Measurements from ENCODE around the gene RSRC2. TPM values are rescaled to one million over a fixed set of nuclear protein-coding genes. Genes with fewer than 3 reads are reported as not detected.
"Not testable (repeated sequence)": the region's sequence is repeated elsewhere in the genome, so short reads cannot be mapped to it uniquely, and the experiment has no call there.

The RSRC2 gene
- total RNA-seq, 1 donor from 2014 or later = 107 TPM

DNA sequence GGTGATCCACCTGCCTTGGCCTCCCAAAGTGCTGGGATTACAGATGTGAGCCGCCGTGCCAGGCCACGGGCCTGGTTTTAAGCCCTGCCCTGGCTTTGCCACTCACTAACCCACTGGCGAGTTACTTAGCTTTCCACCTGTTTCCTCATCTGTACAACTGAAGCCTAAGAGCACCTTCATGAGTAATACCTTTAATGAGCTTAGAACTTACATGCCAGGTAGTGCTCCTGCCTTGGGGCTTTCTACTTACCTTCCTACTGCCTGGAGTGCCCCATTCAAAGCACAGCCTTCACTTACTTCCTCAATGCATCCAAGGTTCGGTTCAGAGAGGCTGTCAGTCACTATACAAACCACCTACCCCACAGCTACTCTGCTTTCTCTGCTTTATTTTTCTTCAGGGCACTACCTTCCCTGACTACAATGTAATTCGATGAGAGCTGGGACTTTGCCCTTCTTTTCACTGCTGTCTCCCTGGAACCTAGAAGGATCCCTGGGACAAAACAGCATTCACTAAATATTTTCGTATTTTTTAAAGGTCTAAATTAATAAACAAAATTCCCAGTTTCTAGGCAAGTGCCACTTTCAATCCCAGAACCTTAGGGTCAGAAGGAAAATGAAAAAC, 39.8 kb downstream of the RSRC2 start:
- Mint-ChIP-seq H3K27me3 (ENCODE audit: low read depth) (no peaks in the 10 kb centered on the region), H3K4me3 (no peak overlapping the region), H3K9me3 (no peaks in the 10 kb centered on the region), H3K4me1 (no peaks in the 10 kb centered on the region), H3K36me3 (ENCODE audit: low read depth) (peaks cover 28% of the 10 kb centered on the region), H3K27ac (ENCODE audit: unreplicated experiment) (no peak overlapping the region)
- DNase-seq (ENCODE audit: low read depth, low spot score) = no peak
- TF ChIP-seq, protein P1, sequence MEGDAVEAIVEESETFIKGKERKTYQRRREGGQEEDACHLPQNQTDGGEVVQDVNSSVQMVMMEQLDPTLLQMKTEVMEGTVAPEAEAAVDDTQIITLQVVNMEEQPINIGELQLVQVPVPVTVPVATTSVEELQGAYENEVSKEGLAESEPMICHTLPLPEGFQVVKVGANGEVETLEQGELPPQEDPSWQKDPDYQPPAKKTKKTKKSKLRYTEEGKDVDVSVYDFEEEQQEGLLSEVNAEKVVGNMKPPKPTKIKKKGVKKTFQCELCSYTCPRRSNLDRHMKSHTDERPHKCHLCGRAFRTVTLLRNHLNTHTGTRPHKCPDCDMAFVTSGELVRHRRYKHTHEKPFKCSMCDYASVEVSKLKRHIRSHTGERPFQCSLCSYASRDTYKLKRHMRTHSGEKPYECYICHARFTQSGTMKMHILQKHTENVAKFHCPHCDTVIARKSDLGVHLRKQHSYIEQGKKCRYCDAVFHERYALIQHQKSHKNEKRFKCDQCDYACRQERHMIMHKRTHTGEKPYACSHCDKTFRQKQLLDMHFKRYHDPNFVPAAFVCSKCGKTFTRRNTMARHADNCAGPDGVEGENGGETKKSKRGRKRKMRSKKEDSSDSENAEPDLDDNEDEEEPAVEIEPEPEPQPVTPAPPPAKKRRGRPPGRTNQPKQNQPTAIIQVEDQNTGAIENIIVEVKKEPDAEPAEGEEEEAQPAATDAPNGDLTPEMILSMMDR (conservative IDR thresholded peaks at IDR 0.05) = no peak

DNA sequence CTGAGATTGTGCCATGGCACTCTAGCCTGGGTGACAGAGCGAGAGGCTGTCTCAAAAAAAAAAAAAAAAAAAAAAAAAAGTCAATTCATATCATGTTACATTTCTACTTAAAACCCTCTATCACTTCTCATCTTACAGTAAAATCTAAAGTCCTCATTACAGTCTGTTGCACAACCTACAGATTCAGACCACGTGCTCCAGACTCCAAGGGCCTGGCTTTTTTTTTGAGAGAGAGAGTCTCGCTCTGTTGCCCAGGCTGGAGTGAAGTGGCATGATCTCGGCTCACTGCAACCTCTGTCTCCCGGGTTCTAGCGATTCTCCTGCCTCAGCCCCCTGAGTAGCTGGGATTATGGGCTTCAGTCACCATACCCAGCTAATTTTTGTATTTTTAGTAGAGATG, 40.4 kb downstream of the RSRC2 start:
- H3K36me3 Mint-ChIP-seq (ENCODE audit: low read depth) = peaks cover 25% of the 10 kb centered on the region
- H3K27me3 Mint-ChIP-seq (ENCODE audit: low read depth); H3K9me3 Mint-ChIP-seq; DNase-seq (ENCODE audit: low read depth, low spot score); H3K4me1 Mint-ChIP-seq; H3K4me3 Mint-ChIP-seq; H3K27ac Mint-ChIP-seq (ENCODE audit: unreplicated experiment): not testable (repeated sequence)

DNA sequence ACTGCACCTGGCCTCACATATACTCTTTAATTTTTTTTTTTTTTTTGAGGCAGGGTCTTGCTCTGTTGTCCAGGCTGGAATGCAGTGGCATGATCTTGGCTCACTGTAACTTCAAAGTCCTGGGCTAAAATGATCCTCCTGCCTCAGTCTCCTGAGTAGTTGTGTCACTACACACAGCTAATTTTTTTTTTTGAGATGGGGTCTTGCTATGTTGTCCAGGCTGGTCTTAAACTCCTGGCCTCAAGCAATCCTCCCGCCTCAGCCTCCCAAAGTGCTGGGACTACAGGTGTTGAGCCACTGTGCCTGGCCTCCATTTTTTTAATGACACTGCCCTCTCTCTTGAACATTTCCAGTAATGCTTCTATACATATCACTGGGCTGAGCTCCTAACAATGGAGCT, 42.4 kb downstream of the RSRC2 start:
- not testable (repeated sequence) for DNase-seq (ENCODE audit: low read depth, low spot score); H3K9me3 Mint-ChIP-seq; H3K4me3 Mint-ChIP-seq; H3K4me1 Mint-ChIP-seq; H3K27me3 Mint-ChIP-seq (ENCODE audit: low read depth); H3K27ac Mint-ChIP-seq (ENCODE audit: unreplicated experiment)
- peaks cover 25% of the 10 kb centered on the region for H3K36me3 Mint-ChIP-seq (ENCODE audit: low read depth)

DNA sequence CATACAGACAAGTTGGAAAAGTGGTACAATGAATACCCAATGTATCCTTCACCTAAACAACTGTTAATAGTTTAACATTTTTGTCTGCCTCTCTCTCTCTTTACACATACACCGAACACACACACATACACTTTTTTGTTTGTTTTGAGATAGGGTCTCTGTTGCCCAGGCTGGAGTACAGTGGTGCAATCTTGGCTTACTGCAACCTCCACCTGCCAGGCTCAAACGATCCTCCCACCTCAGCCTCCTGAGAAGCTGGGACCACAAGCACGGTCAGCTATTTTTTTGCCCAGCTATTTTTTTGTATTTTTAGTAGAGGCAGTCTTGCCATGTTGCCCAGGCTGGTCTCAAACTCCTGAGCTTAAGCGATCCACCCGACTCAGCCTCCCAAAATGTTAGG, 42.8 kb downstream of the RSRC2 start:
- TF ChIP-seq, protein P1 (conservative IDR thresholded peaks at IDR 0.05) = no peak
- no peaks in the 10 kb centered on the region for H3K4me1 Mint-ChIP-seq
- peaks cover 22% of the 10 kb centered on the region for H3K36me3 Mint-ChIP-seq (ENCODE audit: low read depth)
- H3K9me3 Mint-ChIP-seq = no peaks in the 10 kb centered on the region
- no peak overlapping the region for H3K4me3 Mint-ChIP-seq
- no peak overlapping the region for H3K27ac Mint-ChIP-seq (ENCODE audit: unreplicated experiment)
- no peaks in the 10 kb centered on the region for H3K27me3 Mint-ChIP-seq (ENCODE audit: low read depth)
- DNase-seq (ENCODE audit: low read depth, low spot score) = no peak

DNA sequence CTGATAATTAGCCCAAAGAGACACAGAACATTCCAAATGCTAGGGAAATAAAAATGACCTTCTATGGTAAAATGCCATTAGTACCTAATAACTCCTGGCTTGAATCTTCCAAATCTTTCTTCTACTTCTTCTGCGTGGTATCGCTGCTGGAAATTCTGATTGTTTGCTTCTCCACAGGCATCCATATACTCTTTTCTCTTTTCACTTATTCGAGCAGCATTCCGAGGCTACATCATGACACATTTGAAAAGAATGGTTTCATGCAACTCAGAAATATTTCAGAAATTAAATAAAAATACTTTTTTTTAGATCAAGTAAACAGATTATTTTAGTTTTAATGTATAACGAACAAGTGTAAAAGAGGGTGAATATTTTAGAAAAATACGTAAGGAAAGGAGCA, 44.9 kb downstream of the RSRC2 start:
- Mint-ChIP-seq H3K9me3 (no peaks in the 10 kb centered on the region), H3K4me1 (no peaks in the 10 kb centered on the region), H3K4me3 (no peak overlapping the region), H3K27me3 (ENCODE audit: low read depth) (no peaks in the 10 kb centered on the region), H3K36me3 (ENCODE audit: low read depth) (peaks cover 31% of the 10 kb centered on the region), H3K27ac (ENCODE audit: unreplicated experiment) (no peak overlapping the region)
- no peak for DNase-seq (ENCODE audit: low read depth, low spot score)
- TF ChIP-seq, protein P1 (conservative IDR thresholded peaks at IDR 0.05) = no peak

DNA sequence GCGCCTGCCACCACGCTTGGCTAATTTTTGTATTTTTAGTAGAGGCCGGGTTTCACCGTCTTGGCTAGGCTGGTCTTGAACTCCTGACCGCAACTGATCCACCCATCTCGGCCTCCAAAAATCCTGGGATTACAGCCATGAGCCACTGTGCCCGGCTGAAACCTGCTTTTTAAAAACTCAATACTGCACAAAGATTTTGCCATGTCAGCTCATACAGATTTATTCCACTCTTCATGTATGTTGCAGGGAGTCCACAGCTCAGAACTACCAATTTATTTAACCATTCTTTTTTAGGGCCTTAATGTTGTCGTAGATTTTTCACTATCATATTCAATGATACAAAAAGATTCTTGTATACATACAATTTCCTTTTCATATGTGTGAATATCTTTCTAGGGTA, 46.0 kb downstream of the RSRC2 start:
- Mint-ChIP-seq H3K4me3 (no peak overlapping the region), H3K36me3 (ENCODE audit: low read depth) (peaks cover 35% of the 10 kb centered on the region), H3K27me3 (ENCODE audit: low read depth) (no peaks in the 10 kb centered on the region), H3K27ac (ENCODE audit: unreplicated experiment) (no peak overlapping the region), H3K9me3 (no peaks in the 10 kb centered on the region), H3K4me1 (no peaks in the 10 kb centered on the region)
- TF ChIP-seq, protein P1 (conservative IDR thresholded peaks at IDR 0.05) = no peak
- no peak for DNase-seq (ENCODE audit: low read depth, low spot score)

All from neural crest cell (in vitro differentiated cells).